ENCODE results near the gene TMTC4.
"Not testable (repeated sequence)": the region's sequence is repeated elsewhere in the genome, so short reads cannot be mapped to it uniquely, and the experiment has no call there.

Gene TMTC4

GRCh38 chr13:100674572-100674871 is at the start of gene TMTC4:
TSS of gene TMTC4 (minus strand) at chr13:100674795. CDS start at chr13:100670362, 4,433 bp downstream.
- no peak for DNase-seq

- DNase-seq = no peak
Measured at GRCh38 chr13:100722517-100722916, 47.9 kb upstream of the TMTC4 start.

- peak; percentile 70 for DNase-seq
Measured at GRCh38 chr13:100721885-100722512, 47.4 kb upstream of the TMTC4 start.

- no peak for DNase-seq
Measured at GRCh38 chr13:100715604-100716003, 41.0 kb upstream of the TMTC4 start.

- DNase-seq = no peak
Measured at GRCh38 chr13:100714478-100714877, 39.9 kb upstream of the TMTC4 start.

- no peak for DNase-seq
Measured at GRCh38 chr13:100710176-100710575, 35.6 kb upstream of the TMTC4 start.

- no peak for DNase-seq
Measured at GRCh38 chr13:100707818-100708740, 33.5 kb upstream of the TMTC4 start.

- not testable (repeated sequence) for DNase-seq
Measured at GRCh38 chr13:100698331-100698730, 23.7 kb upstream of the TMTC4 start.

- no peak for DNase-seq
Measured at GRCh38 chr13:100695509-100695773, 20.8 kb upstream of the TMTC4 start.

GRCh38 chr13:100694722-100695508 is 20.3 kb upstream of the TMTC4 start:
- no peak for DNase-seq

- no peak for DNase-seq
Measured at GRCh38 chr13:100689191-100689590, 14.6 kb upstream of the TMTC4 start.

GRCh38 chr13:100680131-100680530 is 5.5 kb upstream of the TMTC4 start:
- no peak for DNase-seq

- not testable (repeated sequence) for DNase-seq
Measured at GRCh38 chr13:100677128-100677527, 2.5 kb upstream of the TMTC4 start.

GRCh38 chr13:100675661-100676129 is 1.1 kb upstream of the TMTC4 start:
- DNase-seq = no peak

- peak; percentile 99 for DNase-seq
Measured at GRCh38 chr13:100674872-100675660, 471 bp upstream of the TMTC4 start.

- peak; percentile 72 for DNase-seq
Measured at GRCh38 chr13:100673713-100674571, 653 bp downstream of the TMTC4 start.

GRCh38 chr13:100673376-100673712 is 1.3 kb downstream of the TMTC4 start:
- no peak for DNase-seq

GRCh38 chr13:100671389-100672182 is 3.0 kb downstream of the TMTC4 start:
- no peak for DNase-seq

GRCh38 chr13:100668408-100668807 is 6.2 kb downstream of the TMTC4 start:
- no peak for DNase-seq

GRCh38 chr13:100667894-100668293 is 6.7 kb downstream of the TMTC4 start:
- no peak for DNase-seq

GRCh38 chr13:100666124-100666523 is 8.5 kb downstream of the TMTC4 start:
- no peak for DNase-seq
